Activated T-helper 9 cell treated with anti-CD3 and anti-CD28 coated beads, Interleukin-2, amount 50 U/mL, for 16 hours (primary cell): Measurements from ENCODE around the gene ATP6V1G1.
"Not testable (repeated sequence)": the region's sequence is repeated elsewhere in the genome, so short reads cannot be mapped to it uniquely, and the experiment has no call there.

Source experiments
- DNase-seq: peaks from one replicate; pipeline ENCODE4 v3.0.0-alpha.2; 2020; ENCODE audit warnings: low read depth

The ATP6V1G1 gene

DNA sequence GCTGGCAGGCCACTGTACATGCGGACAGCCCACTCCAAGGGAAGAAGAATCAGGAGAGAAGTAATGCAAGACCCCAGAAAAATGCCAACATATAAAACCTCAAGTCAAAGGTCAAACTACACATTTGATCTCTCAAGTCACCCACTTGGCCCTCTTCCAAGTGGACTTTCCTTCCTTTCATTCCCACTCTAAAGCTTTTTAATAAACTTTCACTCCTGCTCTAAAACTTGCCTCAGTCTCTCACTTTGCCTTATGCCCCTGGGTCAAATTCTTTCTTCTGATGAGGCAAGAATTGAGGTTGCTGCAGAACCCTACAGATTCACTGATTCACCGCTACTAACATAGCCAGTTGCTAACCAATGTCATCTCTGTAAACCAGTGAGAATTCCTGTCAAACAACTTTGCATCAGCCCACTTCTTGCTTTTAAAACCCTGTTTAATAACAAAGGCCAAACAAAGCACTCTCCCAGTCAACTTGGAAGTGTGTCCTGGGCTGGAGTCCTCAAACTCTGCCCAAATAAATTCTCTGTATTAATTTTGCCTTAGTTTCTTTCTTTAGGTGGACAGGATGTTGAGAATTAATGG, 6.9 kb upstream of the ATP6V1G1 start:
- no peak for DNase-seq

DNA sequence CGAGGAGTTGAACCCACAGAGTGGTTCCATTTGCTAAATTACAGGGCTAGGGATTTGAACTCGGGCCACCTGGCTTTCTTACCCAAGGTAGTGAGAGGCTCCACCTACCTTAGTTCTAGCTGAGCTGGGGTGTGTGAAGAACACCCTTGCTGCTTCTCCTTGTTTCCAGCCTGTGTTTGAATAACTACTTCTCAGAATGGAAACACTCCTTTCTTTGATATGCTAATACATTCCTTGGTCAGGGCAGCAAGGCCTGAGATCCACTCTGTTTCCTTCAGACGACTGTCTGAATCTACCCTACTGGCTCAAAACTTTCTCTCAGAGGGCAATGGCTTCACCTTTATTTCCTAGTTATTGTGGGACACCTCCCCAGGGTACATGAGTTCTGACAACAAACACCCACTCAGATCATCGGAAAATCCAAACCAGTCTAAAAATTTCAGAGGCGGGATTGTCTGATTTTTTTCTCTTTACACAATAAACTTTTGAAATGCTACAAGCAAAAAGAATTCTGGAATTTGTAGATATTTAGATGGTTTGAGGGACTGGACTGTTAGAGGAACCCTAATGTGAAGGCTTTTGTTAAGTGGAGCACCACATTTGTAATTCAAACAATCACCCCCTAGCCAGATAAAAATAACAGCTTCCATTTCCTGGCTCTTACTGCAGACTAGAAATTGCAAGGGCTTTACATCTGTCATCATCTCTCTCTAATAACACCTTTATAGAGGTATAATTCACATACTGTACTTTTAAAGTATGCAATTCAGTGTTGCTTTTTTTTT, 4.0 kb upstream of the ATP6V1G1 start:
- DNase-seq, result no peak

DNA sequence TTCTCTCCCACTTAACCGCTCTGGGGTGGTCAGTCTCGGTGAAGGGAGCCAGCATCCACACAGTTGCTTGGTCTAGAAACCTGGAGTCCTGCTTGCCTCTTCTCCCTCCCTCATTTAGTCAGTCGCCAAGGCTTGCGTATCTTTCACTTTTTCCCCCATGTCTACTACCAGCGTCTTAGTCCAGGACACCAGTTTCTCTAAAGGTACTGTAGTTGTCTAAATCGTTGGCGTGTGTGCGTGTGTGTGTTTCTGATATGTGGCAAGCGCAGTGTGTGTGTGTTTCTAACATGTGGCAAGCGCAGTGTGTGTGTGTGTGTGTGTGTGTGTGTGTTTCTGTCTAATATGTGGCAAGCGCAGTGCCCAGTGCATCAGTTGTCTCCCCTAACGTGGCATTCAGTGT, 641 bp downstream of the ATP6V1G1 start:
- no peak for DNase-seq

GRCh38 chr9:114588651-114589526, 1.3 kb downstream of the ATP6V1G1 start:
- no peak for DNase-seq

DNA sequence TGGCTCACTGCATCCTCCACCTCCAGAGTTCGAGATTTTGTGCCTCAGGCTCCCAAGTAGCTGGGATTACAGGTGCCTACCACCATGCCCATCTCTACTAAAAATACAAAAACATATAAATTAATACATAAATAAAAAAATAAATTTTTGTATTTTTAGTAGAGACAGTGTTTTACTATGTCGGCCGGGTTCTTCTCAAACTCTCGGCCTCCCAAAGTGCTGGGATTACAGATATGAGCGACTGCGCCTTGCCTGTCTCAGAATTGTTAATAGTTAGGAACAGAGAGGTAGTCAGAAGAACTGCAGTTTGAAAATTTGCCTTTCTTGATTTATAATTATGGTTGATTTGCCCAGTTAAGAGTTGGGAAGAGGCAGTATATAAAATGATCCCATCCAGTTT, 2.8 kb downstream of the ATP6V1G1 start:
- no peak for DNase-seq

GRCh38 chr9:114591291-114591787, 3.8 kb downstream of the ATP6V1G1 start:
- DNase-seq, result no peak

- DNase-seq, result no peak
Measured at GRCh38 chr9:114591849-114592248, 4.3 kb downstream of the ATP6V1G1 start.

- DNase-seq, result peak; percentile 20
Measured at GRCh38 chr9:114592356-114592755, 4.8 kb downstream of the ATP6V1G1 start.

- no peak for DNase-seq
Measured at GRCh38 chr9:114594136-114594535, 6.6 kb downstream of the ATP6V1G1 start.

- not testable (repeated sequence) for DNase-seq
Measured at GRCh38 chr9:114600502-114601248, 13.1 kb downstream of the ATP6V1G1 start.

GRCh38 chr9:114601787-114602186, 14.2 kb downstream of the ATP6V1G1 start:
- not testable (repeated sequence) for DNase-seq

- no peak for DNase-seq
Measured at GRCh38 chr9:114602620-114603019, 15.1 kb downstream of the ATP6V1G1 start.

DNA sequence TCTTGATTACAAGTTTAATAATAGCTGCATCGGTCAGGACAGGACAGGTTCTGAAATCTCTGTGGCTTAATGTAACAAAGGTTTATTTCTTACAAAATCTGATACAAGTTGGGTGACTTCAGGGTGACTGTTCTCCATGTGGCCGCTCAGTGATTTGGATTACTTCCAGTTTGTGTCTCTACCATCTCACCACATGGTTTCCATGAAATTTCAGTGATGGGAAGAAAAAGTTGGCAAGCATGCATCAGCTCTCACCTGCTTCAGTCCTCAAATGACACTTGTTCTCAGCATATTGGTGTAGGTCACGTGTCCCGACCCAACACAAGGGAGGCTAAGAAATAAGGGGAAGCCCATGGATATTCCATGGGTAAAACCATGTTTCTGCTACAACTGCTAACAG, 15.7 kb downstream of the ATP6V1G1 start:
- DNase-seq, result no peak

GRCh38 chr9:114604989-114605388, 17.4 kb downstream of the ATP6V1G1 start:
- DNase-seq, result no peak

- DNase-seq, result no peak
Measured at GRCh38 chr9:114606068-114606467, 18.5 kb downstream of the ATP6V1G1 start.

DNA sequence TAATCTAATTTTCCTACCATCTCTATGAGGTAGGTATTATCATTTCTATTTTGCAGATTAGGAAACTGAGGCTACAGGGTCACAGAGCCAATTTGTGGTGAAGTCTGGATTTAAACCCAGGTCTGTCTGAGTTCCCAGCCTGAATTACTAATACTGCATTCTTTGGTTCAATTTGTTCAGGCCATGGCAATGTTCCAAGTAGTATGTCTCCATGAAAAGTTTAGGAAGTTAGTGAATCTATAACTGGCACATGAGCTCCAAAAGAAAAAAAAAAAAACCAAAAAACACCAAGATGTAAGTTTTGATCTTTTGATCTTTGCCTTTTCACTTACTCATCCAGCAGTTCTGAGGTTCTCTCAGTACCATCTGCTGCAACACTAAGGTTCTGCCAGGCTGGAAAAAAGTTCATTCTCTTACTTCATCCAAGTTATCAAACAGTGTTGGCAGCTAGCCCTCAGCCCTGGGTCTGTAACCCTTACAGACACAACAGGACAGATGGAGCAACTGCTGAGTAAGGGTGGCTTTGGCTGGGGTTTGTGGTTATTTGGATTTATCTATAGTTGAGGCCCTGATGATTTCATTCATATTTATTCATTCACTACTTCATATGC, 19.1 kb downstream of the ATP6V1G1 start:
- no peak for DNase-seq

GRCh38 chr9:114607671-114608524, 20.3 kb downstream of the ATP6V1G1 start:
- DNase-seq, result no peak

GRCh38 chr9:114608525-114608796, 20.9 kb downstream of the ATP6V1G1 start:
- DNase-seq, result no peak

- peak; percentile 31 for DNase-seq
Measured at GRCh38 chr9:114611516-114612271, 24.1 kb downstream of the ATP6V1G1 start.
